Measurements from ENCODE around the gene PIK3CB. TPM values are rescaled to one million over a fixed set of nuclear protein-coding genes. Genes with fewer than 3 reads are reported as not detected.

Gene PIK3CB
- polyA plus RNA-seq, 1 of the 3 experiments (the other 2 are of a cell fraction) = 6.8 TPM

- Histone ChIP-seq H3K36me3 (replicated peaks in 1 of 2; ENCODE audit: control insufficient read depth in 1 of 2, insufficient read depth in 2 of 2, low read length in 1 of 2) (no peaks in the 10 kb centered on the region), H3K27me3 (ENCODE audit: insufficient read depth) (no peaks in the 10 kb centered on the region), H3K4me2 (no peak overlapping the region), H3F3A (replicated peaks; ENCODE audit: insufficient read depth) (no peaks in the 10 kb centered on the region), H3K27ac (ENCODE audit: low read depth in 2 of 2, low read length in 1 of 2) (no peak overlapping the region), H3K79me2 (ENCODE audit: insufficient read depth) (no peaks in the 10 kb centered on the region), H3K9me2 (no peaks in the 10 kb centered on the region), H3K4me1 (ENCODE audit: control insufficient read depth in 1 of 2, insufficient read depth in 2 of 2, low read depth in 1 of 2, low read length in 1 of 2) (no peaks in the 10 kb centered on the region), H3K9me3 (no peaks in the 10 kb centered on the region), H3K9ac (no peak overlapping the region), H3K4me3 (ENCODE audit: low read depth in 2 of 2, low read length in 1 of 2) (no peak overlapping the region), H4K20me1 (ENCODE audit: insufficient read depth) (no peaks in the 10 kb centered on the region), H2AFZ (ENCODE audit: low read depth) (no peak overlapping the region)
- no peak for DNase-seq
- WGBS (ENCODE audit: low lambda C conversion rate) = 82% methylated on average over 2 of the region's 2 CpGs
- POLR2A ChIA-PET = no interaction called here
- CTCF ChIA-PET = interaction anchor here (0.6 kb wide), 1 partner anchor 188 kb away, joined by 3 read pairs; no protein-coding TSS in a partner anchor
- TF ChIP-seq TCF12 (IDR thresholded peaks at IDR 0.05) = no peak
- no peak for TF ChIP-seq MAX (IDR thresholded peaks at IDR 0.05; ENCODE audit: low read depth)
- no peak for TF ChIP-seq USF2 (IDR thresholded peaks at IDR 0.05; ENCODE audit: borderline replicate concordance, low read depth, low read length)
- no peak for TF ChIP-seq EP300 (IDR thresholded peaks at IDR 0.05; ENCODE audit: borderline replicate concordance in 1 of 2, low read depth in 1 of 2, low read length in 1 of 2)
- TF ChIP-seq TAF1 (IDR thresholded peaks at IDR 0.05; ENCODE audit: borderline replicate concordance, low read depth, low read length) = no peak
- TF ChIP-seq PBX3 (IDR thresholded peaks at IDR 0.05) = no peak
- no peak for TF ChIP-seq MEF2A (IDR thresholded peaks at IDR 0.05; ENCODE audit: borderline replicate concordance, low read depth)
- TF ChIP-seq GATA2 (CRISPR knock-in tag; IDR thresholded peaks at IDR 0.05) = no peak
- TF ChIP-seq MXI1 (IDR thresholded peaks at IDR 0.05; ENCODE audit: low read depth, low read length) = no peak
- no peak for TF ChIP-seq NFIC (IDR thresholded peaks at IDR 0.05; ENCODE audit: borderline replicate concordance)
- TF ChIP-seq EZH2phosphoT487 (IDR thresholded peaks at IDR 0.05; ENCODE audit: borderline replicate concordance, low read depth) = no peak
- TF ChIP-seq IRF3 (IDR thresholded peaks at IDR 0.05; ENCODE audit: low read depth, low read length) = no peak
- TF ChIP-seq POLR2AphosphoS5 (IDR thresholded peaks at IDR 0.05; ENCODE audit: low read depth, low read length) = no peak
- no peak for TF ChIP-seq REST (IDR thresholded peaks at IDR 0.05; ENCODE audit: low read depth, low read length)
Measured at GRCh38 chr3:138748190-138748589, 86.5 kb downstream of the PIK3CB start.
